HG03439 (cell line): ENCODE data around the gene DHCR7.

Experiments used
- ATAC-seq: cut with Tn5 transposase; IDR thresholded peaks from one replicate; pipeline ENCODE4 v1.9.1; 2021; ENCODE audit warnings: mild to moderate bottlenecking, moderate library complexity; ENCODE audit not compliant: unreplicated experiment

DHCR7 gene, protein sequence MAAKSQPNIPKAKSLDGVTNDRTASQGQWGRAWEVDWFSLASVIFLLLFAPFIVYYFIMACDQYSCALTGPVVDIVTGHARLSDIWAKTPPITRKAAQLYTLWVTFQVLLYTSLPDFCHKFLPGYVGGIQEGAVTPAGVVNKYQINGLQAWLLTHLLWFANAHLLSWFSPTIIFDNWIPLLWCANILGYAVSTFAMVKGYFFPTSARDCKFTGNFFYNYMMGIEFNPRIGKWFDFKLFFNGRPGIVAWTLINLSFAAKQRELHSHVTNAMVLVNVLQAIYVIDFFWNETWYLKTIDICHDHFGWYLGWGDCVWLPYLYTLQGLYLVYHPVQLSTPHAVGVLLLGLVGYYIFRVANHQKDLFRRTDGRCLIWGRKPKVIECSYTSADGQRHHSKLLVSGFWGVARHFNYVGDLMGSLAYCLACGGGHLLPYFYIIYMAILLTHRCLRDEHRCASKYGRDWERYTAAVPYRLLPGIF

GRCh38 chr11:71448257-71449171 is at the start of gene DHCR7:
Gene DHCR7 (minus strand): TSS chr11:71448393. CDS start chr11:71444952, 3,441 bp downstream.
- ATAC-seq: peak; percentile 63

DNA sequence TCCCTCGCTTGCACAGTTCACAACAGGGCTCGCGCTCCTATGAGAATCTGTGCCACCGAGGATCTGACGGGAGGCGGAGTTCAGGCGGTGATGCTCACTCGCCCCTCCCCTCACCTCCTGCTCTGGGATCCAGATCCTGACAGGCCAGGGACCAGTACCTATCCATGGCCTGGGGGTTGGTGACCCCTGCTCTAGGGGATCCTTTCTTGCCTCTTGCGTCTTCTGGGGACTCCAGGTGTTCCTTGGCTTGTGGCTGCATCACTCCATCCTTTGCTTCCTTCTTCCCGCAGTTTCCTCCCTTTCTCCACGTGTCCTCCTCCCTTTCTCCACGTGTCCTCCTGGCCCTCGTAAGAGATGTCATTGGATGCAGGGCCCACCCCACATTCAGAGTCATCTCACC is 48.2 kb upstream of the DHCR7 start:
- ATAC-seq: no peak

DNA sequence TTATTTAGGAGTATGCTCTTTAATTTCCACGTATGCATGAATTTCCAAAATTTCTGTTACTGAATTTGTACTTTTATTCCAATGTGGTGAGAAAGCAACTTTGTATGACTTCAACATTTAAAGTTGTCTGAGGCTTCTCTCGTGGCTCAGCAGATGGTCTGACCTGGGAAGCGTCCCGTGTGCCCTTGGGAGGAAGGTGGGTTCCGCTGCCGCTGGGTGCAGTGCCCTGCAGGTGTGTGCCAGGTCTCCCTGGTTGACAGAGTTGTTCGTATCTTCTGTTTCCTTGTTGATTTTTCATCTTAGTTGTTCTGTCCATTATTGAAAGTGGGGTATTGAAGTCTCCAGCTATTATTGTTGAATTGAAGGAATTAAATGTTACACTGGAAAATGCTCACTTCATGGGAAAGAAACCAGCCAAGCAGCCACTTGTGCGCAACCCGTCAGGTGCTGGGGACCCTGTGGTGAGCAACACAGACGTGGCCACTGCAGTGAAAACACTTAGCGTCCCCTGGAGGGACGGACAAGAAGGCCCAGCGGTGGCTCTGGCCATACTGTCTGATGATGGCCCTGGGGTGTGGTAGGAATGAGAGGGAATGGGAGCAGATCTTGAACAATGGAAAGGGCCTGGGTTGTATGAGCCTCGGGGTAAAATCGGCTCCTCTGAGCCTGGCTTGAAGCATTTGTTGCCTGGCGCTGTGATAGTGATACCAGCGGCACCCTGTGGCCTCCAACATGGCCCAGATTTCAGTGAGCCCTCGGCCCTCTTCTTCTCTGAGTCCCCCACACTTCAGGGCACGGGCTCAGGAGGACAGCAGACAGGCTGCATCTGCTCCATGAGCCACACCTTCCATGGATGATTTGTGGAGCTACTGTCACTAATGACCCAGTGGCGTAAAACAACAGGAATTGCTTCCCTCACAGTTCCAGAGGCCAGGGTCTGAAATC is 47.4 kb upstream of the DHCR7 start:
- no peak for ATAC-seq

DNA sequence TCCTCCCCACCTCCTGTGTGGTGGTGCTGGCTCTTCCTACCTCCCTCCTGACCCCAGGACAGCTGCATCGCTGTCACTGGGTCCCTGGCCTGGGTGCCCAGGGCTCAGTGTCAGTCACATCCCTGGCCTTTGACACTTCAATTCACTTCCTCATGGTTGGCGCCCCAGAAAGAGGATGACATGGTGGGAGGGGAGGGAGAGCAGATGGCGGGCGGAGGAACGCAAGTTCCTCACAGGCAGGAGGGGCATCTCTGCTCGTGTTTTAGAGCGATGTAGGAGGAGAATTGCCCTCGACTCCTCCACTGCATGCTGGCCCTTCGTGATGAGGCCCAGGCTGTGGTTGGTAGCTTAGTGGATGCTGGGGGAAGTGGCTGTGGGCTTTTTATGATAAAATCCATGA is 43.7 kb upstream of the DHCR7 start:
- ATAC-seq: no peak

- no peak for ATAC-seq
Measured at GRCh38 chr11:71491531-71491930, 43.3 kb upstream of the DHCR7 start.

GRCh38 chr11:71490731-71491390 is 42.7 kb upstream of the DHCR7 start:
- no peak for ATAC-seq

DNA sequence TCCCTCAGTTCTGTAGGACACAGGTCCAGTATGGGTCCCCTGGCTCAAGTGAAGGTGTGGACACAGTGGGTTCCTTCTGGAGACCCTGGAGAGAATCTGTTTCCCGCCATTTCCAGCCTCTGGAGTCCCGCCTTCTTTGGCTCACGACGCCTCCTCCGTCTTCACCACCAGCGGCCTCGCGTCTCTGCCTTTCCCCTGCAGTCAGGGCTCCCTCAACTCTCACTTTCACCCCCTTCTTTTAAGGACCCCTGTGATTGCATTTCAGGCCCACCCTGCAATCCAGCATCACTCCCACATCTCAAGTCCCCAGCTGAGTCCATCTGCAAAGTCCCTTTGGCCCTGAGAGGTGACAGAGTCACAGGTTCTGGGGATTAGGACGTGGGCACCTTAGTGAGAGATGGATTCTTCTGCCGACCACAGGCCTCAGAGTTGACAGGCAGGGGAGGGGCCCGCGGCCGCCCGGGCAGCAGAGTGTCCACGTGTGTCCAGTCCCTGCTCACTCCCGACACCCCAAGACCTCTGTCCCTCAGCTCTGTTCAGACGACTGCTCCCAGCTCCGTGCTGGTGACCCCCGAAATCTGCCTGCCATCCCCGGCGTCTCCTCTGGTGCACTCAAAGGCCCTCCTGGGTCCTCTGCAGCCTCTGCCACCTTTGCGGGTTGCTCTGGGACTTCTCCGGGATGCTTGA is 42.0 kb upstream of the DHCR7 start:
- ATAC-seq: no peak

GRCh38 chr11:71489311-71490043 is 41.3 kb upstream of the DHCR7 start:
- ATAC-seq: no peak

- ATAC-seq: no peak
Measured at GRCh38 chr11:71488681-71489270, 40.6 kb upstream of the DHCR7 start.

DNA sequence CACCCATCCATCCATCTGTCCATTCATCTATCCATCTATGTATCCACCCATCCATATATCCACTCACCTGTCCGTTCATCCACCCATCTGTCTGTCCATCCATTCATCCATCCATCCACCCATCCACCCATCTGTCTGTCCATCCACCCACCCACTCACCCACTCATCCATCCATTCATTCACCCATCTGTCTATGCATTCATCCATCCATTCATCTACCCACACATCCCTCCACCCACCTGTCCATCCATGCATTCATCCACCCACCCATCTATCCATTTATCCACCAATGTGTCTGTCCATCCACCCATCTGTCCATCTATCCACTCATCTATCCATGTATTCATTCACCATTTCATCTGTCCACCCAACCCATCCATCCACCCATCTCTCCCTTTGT is 38.1 kb upstream of the DHCR7 start:
- no peak for ATAC-seq

- ATAC-seq: no peak
Measured at GRCh38 chr11:71485466-71485865, 37.3 kb upstream of the DHCR7 start.

GRCh38 chr11:71485063-71485399 is 36.8 kb upstream of the DHCR7 start:
- ATAC-seq: no peak

- ATAC-seq: no peak
Measured at GRCh38 chr11:71484248-71485062, 36.3 kb upstream of the DHCR7 start.

- ATAC-seq: no peak
Measured at GRCh38 chr11:71483692-71484091, 35.5 kb upstream of the DHCR7 start.

GRCh38 chr11:71482746-71483364 is 34.7 kb upstream of the DHCR7 start:
- no peak for ATAC-seq

GRCh38 chr11:71482216-71482615 is 34.0 kb upstream of the DHCR7 start:
- no peak for ATAC-seq
